HG02763 (cell line): ENCODE results near the gene AUTS2.

Experiments used
- ATAC-seq: cut with Tn5 transposase; IDR thresholded peaks from one replicate; pipeline ENCODE4 v1.9.1; 2021; ENCODE audit warnings: mild to moderate bottlenecking, moderate library complexity; ENCODE audit not compliant: unreplicated experiment

Gene AUTS2

GRCh38 chr7:70208236-70209063, 610.2 kb downstream of the AUTS2 start:
- ATAC-seq: no peak

- no peak for ATAC-seq
These were observed 612.1 kb downstream of the AUTS2 start for GRCh38 chr7:70210200-70210935.

- no peak for ATAC-seq
These were observed 612.6 kb downstream of the AUTS2 start for GRCh38 chr7:70210936-70211310.

- no peak for ATAC-seq
These were observed 614.0 kb downstream of the AUTS2 start for GRCh38 chr7:70212281-70212680.

- ATAC-seq: no peak
These were observed 615.8 kb downstream of the AUTS2 start for GRCh38 chr7:70214071-70214470.

- no peak for ATAC-seq
These were observed 617.2 kb downstream of the AUTS2 start for GRCh38 chr7:70215491-70215890.

GRCh38 chr7:70217571-70217970, 619.3 kb downstream of the AUTS2 start:
- ATAC-seq: no peak

- ATAC-seq: no peak
These were observed 619.7 kb downstream of the AUTS2 start for GRCh38 chr7:70218006-70218405.

- ATAC-seq: no peak
These were observed 620.8 kb downstream of the AUTS2 start for GRCh38 chr7:70219061-70219460.

GRCh38 chr7:70229242-70229641, 631.0 kb downstream of the AUTS2 start:
- no peak for ATAC-seq

GRCh38 chr7:70230761-70231160, 632.5 kb downstream of the AUTS2 start:
- ATAC-seq: no peak

- ATAC-seq: no peak
These were observed 635.5 kb downstream of the AUTS2 start for GRCh38 chr7:70233776-70234175.

- no peak for ATAC-seq
These were observed 639.0 kb downstream of the AUTS2 start for GRCh38 chr7:70237256-70237655.

GRCh38 chr7:70237831-70238575, 639.7 kb downstream of the AUTS2 start:
- ATAC-seq: peak; percentile 98

GRCh38 chr7:70239918-70240317, 641.6 kb downstream of the AUTS2 start:
- ATAC-seq: no peak

GRCh38 chr7:70240873-70241272, 642.6 kb downstream of the AUTS2 start:
- no peak for ATAC-seq

GRCh38 chr7:70241536-70242175, 643.4 kb downstream of the AUTS2 start:
- ATAC-seq: no peak

GRCh38 chr7:70242826-70243225, 644.6 kb downstream of the AUTS2 start:
- no peak for ATAC-seq

GRCh38 chr7:70243443-70243842, 645.2 kb downstream of the AUTS2 start:
- no peak for ATAC-seq

GRCh38 chr7:70257921-70258320, 659.6 kb downstream of the AUTS2 start:
- no peak for ATAC-seq

- no peak for ATAC-seq
These were observed 661.2 kb downstream of the AUTS2 start for GRCh38 chr7:70259502-70259901.
